HCT116 (cell line): ENCODE measurements around the gene HMCN2. TPM values are rescaled to one million over a fixed set of nuclear protein-coding genes. Genes with fewer than 3 reads are reported as not detected.

Experiments
- ATAC-seq: fragments of 200-7000 bp; cut with Tn5 transposase; 2 replicates; pipeline ENCODE4 v1.9.1; 2020; ENCODE audit warnings: mild to moderate bottlenecking, moderate library complexity
- BruUV-seq: library from RNA; stranded (reverse); fragments of 400-500 nt; replicated peaks from 2 replicates; lab custom pipeline; 2021; lab: Mats Ljungman, UMichigan
- CTCF ChIA-PET: fragments of 300-600 bp; sonication (Branson Sonifier 250); formaldehyde crosslinking; loops from one replicate; lab custom pipeline; 2021; ENCODE audit warnings: antibody characterized with exemption; lab: Charles Lee
- POLR2A ChIA-PET: fragments of 300-600, 350-600 bp; sonication (Branson Sonifier 250); formaldehyde crosslinking; loops from one replicate; lab custom pipeline; 2021; ENCODE audit warnings: antibody characterized with exemption; lab: Charles Lee
- RAD21 ChIA-PET, 2 experiments: fragments of 300-600 bp; sonication (Branson Sonifier 250); formaldehyde crosslinking; loops; one replicate each; lab custom pipeline; 2023; ENCODE audit warnings: low total read pairs in 2 of 2; ENCODE audit not compliant: uncharacterized antibody in 2 of 2, unreplicated experiment in 2 of 2, low non-redundant PET in 1 of 2; lab: Charles Lee
- DNase-seq: peaks from one replicate; pipeline ENCODE4 v3.0.0-alpha.2; 2010; ENCODE audit warnings: low read depth, low spot score
- H2AFZ ChIP-seq: fragments of 200-600 bp; shearing (Covaris generic), sonication (generic); 2 replicates; pipeline ENCODE4 v1.6.1; 2017; ENCODE audit warnings: low read depth, mixed run types, mixed read lengths, antibody characterized with exemption, low read length; ENCODE audit not compliant: poor library complexity, severe bottlenecking
- H3K27ac ChIP-seq: 2 replicates; pipeline ENCODE4 v1.5.1; 2012; ENCODE audit warnings: low read depth, low read length
- H3K27me3 ChIP-seq: fragments of 200-600 bp; sonication (generic); 2 replicates; pipeline ENCODE4 v1.6.1; 2016; ENCODE audit warnings: mixed run types, low read length, mixed read lengths; ENCODE audit not compliant: insufficient read depth
- H3K36me3 ChIP-seq, 2 experiments: fragments of 200-500 bp in 1 of 2; fragments of 200-600 bp in 1 of 2; sonication (Bioruptor generic) in 1 of 2; sonication (generic) in 1 of 2; 2 replicates each; pipeline versions ENCODE4 v1.5.1 to v1.6.1; 2014 to 2016; ENCODE audit warnings: low read length in 2 of 2, inconsistent platforms in 1 of 2, mixed read lengths in 1 of 2, mixed run types in 1 of 2; ENCODE audit not compliant: insufficient read depth in 2 of 2, control insufficient read depth in 1 of 2
- H3K4me1 ChIP-seq, 2 experiments: fragments of 200-600 bp in 1 of 2; sonication (generic) in 1 of 2; 2 replicates each; pipeline versions ENCODE4 v1.5.1 to v1.6.1; 2012 to 2017; ENCODE audit warnings: low read length in 2 of 2, inconsistent platforms in 1 of 2, mild to moderate bottlenecking in 1 of 2, mixed read lengths in 1 of 2, mixed run types in 1 of 2, moderate library complexity in 1 of 2; ENCODE audit not compliant: insufficient read depth in 2 of 2, control insufficient read depth in 1 of 2
- H3K4me2 ChIP-seq: fragments of 200-600 bp; sonication (generic); 2 replicates; pipeline ENCODE4 v1.6.1; 2017; ENCODE audit warnings: mixed run types, low read length, mixed read lengths
- H3K4me3 ChIP-seq, 2 experiments: fragments of 200-600 bp in 1 of 2; sonication (generic) in 1 of 2; replicated peaks in 1 of 2; 2 replicates each; pipeline ENCODE4 v1.5.1; 2011 to 2016; ENCODE audit warnings: low read length in 2 of 2, control low read depth in 1 of 2, low read depth in 1 of 2, mild to moderate bottlenecking in 1 of 2, mixed read lengths in 1 of 2, mixed run types in 1 of 2
- H3K79me2 ChIP-seq: fragments of 200-600 bp; sonication (generic); 2 replicates; pipeline ENCODE4 v1.6.1; 2017; ENCODE audit warnings: mild to moderate bottlenecking, mixed run types, low read length, moderate library complexity, mixed read lengths; ENCODE audit not compliant: insufficient read depth
- H3K9ac ChIP-seq: fragments of 200-600 bp; sonication (generic); 2 replicates; pipeline ENCODE4 v1.6.1; 2016; ENCODE audit warnings: low read length, mixed read lengths
- H3K9me2 ChIP-seq: fragments of 200-600 bp; sonication (generic), shearing (Covaris generic); 2 replicates; pipeline ENCODE4 v1.6.1; 2017; ENCODE audit warnings: mixed run types, mild to moderate bottlenecking, moderate library complexity; ENCODE audit not compliant: insufficient read depth
- H3K9me3 ChIP-seq, 2 experiments: fragments of 200-500 bp in 1 of 2; fragments of 200-600 bp in 1 of 2; sonication (Bioruptor generic) in 1 of 2; sonication (generic) in 1 of 2; 2 replicates each; pipeline ENCODE4 v1.6.1; 2014 to 2017; ENCODE audit warnings: low read length in 2 of 2, mixed read lengths in 2 of 2, inconsistent platforms in 1 of 2, low read depth in 1 of 2, mild to moderate bottlenecking in 1 of 2, mixed run types in 1 of 2, moderate library complexity in 1 of 2; ENCODE audit not compliant: control insufficient read depth in 1 of 2, insufficient read depth in 1 of 2
- H4K20me1 ChIP-seq: fragments of 200-600 bp; sonication (generic), shearing (Covaris generic); 2 replicates; pipeline ENCODE4 v1.6.1; 2017; ENCODE audit warnings: mixed run types, mild to moderate bottlenecking, moderate library complexity; ENCODE audit not compliant: insufficient read depth
- ATF3 ChIP-seq: IDR thresholded peaks from 2 replicates; pipeline ENCODE4 v1.6.1; 2012
- EGR1 ChIP-seq: IDR thresholded peaks from 2 replicates; pipeline ENCODE4 v1.6.1; 2012; ENCODE audit warnings: low read depth
- FOSL1 ChIP-seq: IDR thresholded peaks from 2 replicates; pipeline ENCODE4 v1.6.1; 2012; ENCODE audit warnings: low read depth
- POLR2A ChIP-seq: IDR thresholded peaks from 2 replicates; pipeline ENCODE4 v1.7.0; 2011; ENCODE audit warnings: borderline replicate concordance; ENCODE audit not compliant: insufficient read depth, insufficient read length; ENCODE audit errors: extremely low read depth
- POLR2AphosphoS5 ChIP-seq: IDR thresholded peaks from 2 replicates; pipeline ENCODE4 v1.6.1; 2011; ENCODE audit warnings: mild to moderate bottlenecking, low read depth, low read length, moderate library complexity
- RAD21 ChIP-seq: IDR thresholded peaks from 2 replicates; pipeline ENCODE4 v1.6.1; 2012; ENCODE audit warnings: low read depth, mild to moderate bottlenecking
- SIN3A ChIP-seq: IDR thresholded peaks from 2 replicates; pipeline ENCODE4 v1.6.1; 2012; ENCODE audit warnings: low read depth
- SRF ChIP-seq: IDR thresholded peaks from 2 replicates; pipeline ENCODE4 v1.6.1; 2012; ENCODE audit warnings: low read depth
- ZBTB33 ChIP-seq: IDR thresholded peaks from 2 replicates; pipeline ENCODE4 v1.6.1; 2011; ENCODE audit warnings: mild to moderate bottlenecking, low read length, moderate library complexity; ENCODE audit not compliant: insufficient replicate concordance; ENCODE audit errors: extremely low read depth
- ZFX ChIP-seq: fragments of 450-650 bp; IDR thresholded peaks from 2 replicates; pipeline ENCODE4 v1.6.1; 2017
- ZNF274 ChIP-seq: fragments of 200-500 bp; sonication (Bioruptor generic); IDR thresholded peaks from 2 replicates; pipeline ENCODE4 v1.6.1; 2014; ENCODE audit warnings: mild to moderate bottlenecking, low read depth, low read length, inconsistent platforms
- intact Hi-C: fragments of 100-400 bp; cut with micrococcal nuclease; formaldehyde crosslinking; loops from 2 replicates; pipeline ENCODE4 v1.10.0; 2022
- total RNA-seq: library from RNA; stranded (reverse); gene quantifications from one replicate; pipeline ENCODE4 v1.2.1, GENCODE V29; 2021; ENCODE audit not compliant: unreplicated experiment

Gene HMCN2
- total RNA-seq, 1 experiment from 2014 or later = 0.22 TPM

GRCh38 chr9:130383979-130384676, 118.6 kb downstream of the HMCN2 start:
- ChIA-PET RAD21 (no interaction called here), CTCF (no interaction called here), POLR2A (no interaction called here)
- ATAC-seq (no peak), DNase-seq (no peak)
- Histone ChIP-seq H4K20me1 (no peaks in the 10 kb centered on the region), H3K4me2 (no peak overlapping the region), H3K9me3 (no peaks in the 10 kb centered on the region), H3K27ac (no peak overlapping the region), H3K36me3 (no peaks in the 10 kb centered on the region), H3K27me3 (no peaks in the 10 kb centered on the region), H3K4me1 (no peaks in the 10 kb centered on the region), H3K4me3 (no peak overlapping the region), H3K9ac (no peak overlapping the region), H3K9me2 (no peaks in the 10 kb centered on the region), H3K79me2 (no peaks in the 10 kb centered on the region), H2AFZ (no peak overlapping the region)
- no TSS peak for BruUV-seq
- TF ChIP-seq POLR2AphosphoS5 (no peak), ZBTB33 (no peak), RAD21 (no peak), ATF3 (no peak), ZNF274 (no peak), ZFX (no peak), SRF (no peak), POLR2A (no peak), SIN3A (no peak), FOSL1 (no peak), EGR1 (no peak)
- intact Hi-C loops = no loop called here
